NOMO-1 (cell line): ENCODE measurements around the gene CPLX1.
"Not testable (repeated sequence)": the region's sequence is repeated elsewhere in the genome, so short reads cannot be mapped to it uniquely, and the experiment has no call there.

Source experiments
- DNase-seq, 2 experiments: peaks; one replicate each; lab custom pipeline; 2025; ENCODE audit not compliant: unreplicated experiment in 2 of 2; lab: John Stamatoyannopoulos, UW

CPLX1 gene

GRCh38 chr4:742096-742741 lies 83.7 kb downstream of the CPLX1 start:
- no peak for DNase-seq

- no peak for DNase-seq
These were observed 85.2 kb downstream of the CPLX1 start for GRCh38 chr4:740656-741282.

GRCh38 chr4:740011-740410 lies 85.9 kb downstream of the CPLX1 start:
- no peak for DNase-seq

GRCh38 chr4:739569-739968 lies 86.4 kb downstream of the CPLX1 start:
- DNase-seq: no peak

- DNase-seq: no peak
These were observed 87.1 kb downstream of the CPLX1 start for GRCh38 chr4:738781-739280.

GRCh38 chr4:736561-736960 lies 89.4 kb downstream of the CPLX1 start:
- DNase-seq: not testable (repeated sequence)

- no peak for DNase-seq
These were observed 90.3 kb downstream of the CPLX1 start for GRCh38 chr4:735583-735982.
